A549 (cell line): ENCODE results near the gene TMEM214. TPM values are rescaled to one million over a fixed set of nuclear protein-coding genes. Genes with fewer than 3 reads are reported as not detected.

Experiments used
- ATAC-seq, 2 experiments: fragments of 200-7000 bp in 1 of 2; fragments of >200 bp in 1 of 2; cut with Nextera tagmentation in 1 of 2; cut with Tn5 transposase in 1 of 2; 3 replicates each; pipeline versions ENCODE4 v1.8.0 to v1.9.1; 2018 to 2020; ENCODE audit warnings: mild to moderate bottlenecking in 1 of 2, moderate library complexity in 1 of 2
- CTCF ChIA-PET: fragments of 300-600 bp; sonication (Branson Sonifier 250); formaldehyde crosslinking; extraction: SDS; loops from one replicate; lab custom pipeline; 2021; ENCODE audit warnings: antibody characterized with exemption, inconsistent platforms; lab: Yijun Ruan, JAX
- POLR2A ChIA-PET: fragments of 350-600 bp; formaldehyde crosslinking; extraction: SDS; loops from one replicate; lab custom pipeline; 2021; ENCODE audit warnings: antibody characterized with exemption, inconsistent platforms; lab: Yijun Ruan, JAX
- DNase-seq, 2 experiments: peaks; one replicate each; pipeline versions ENCODE4 v3.0.0 to v3.0.0-alpha.2; 2011 to 2016; ENCODE audit warnings: low read depth in 1 of 2, low spot score in 1 of 2
- FAIRE-seq: peaks from 2 replicates; lab custom pipeline; 2011; peaks lifted over from hg19 to GRCh38; lab: Jason Lieb, UNC
- H3K27ac ChIP-seq, 2 experiments: fragments of >200 bp; sonication (Bioruptor Twin); formaldehyde crosslinking; 3 replicates each; pipeline ENCODE4 v1.5.1; 2016 to 2017
- H3K4me1 ChIP-seq: fragments of >200 bp; sonication (Bioruptor Twin); formaldehyde crosslinking; 3 replicates; pipeline ENCODE4 v1.6.1; 2016
- H3K4me2 ChIP-seq: fragments of >200 bp; sonication (Bioruptor Twin); formaldehyde crosslinking; 3 replicates; pipeline ENCODE4 v1.6.1; 2016
- H3K4me3 ChIP-seq: fragments of >200 bp; sonication (Bioruptor Twin); formaldehyde crosslinking; 3 replicates; pipeline ENCODE4 v1.5.1; 2016
- H3K9me3 ChIP-seq: fragments of >200 bp; sonication (Bioruptor Twin); formaldehyde crosslinking; 3 replicates; pipeline ENCODE4 v1.6.1; 2016
- EHF ChIP-seq: fragments of 250-450 bp; sonication (Bioruptor Pico); IDR thresholded peaks from 2 replicates; pipeline ENCODE4 v1.5.0; 2020; ENCODE audit warnings: mild to moderate bottlenecking
- EHMT2 ChIP-seq: fragments of 200-600 bp; sonication (generic); IDR thresholded peaks from 2 replicates; pipeline ENCODE4 v1.6.1; 2016; ENCODE audit warnings: antibody characterized with exemption, low read depth, mild to moderate bottlenecking, moderate library complexity
- FOSB ChIP-seq: fragments of 250-450 bp; sonication (Bioruptor Pico); IDR thresholded peaks from 2 replicates; pipeline ENCODE4 v1.5.0; 2020; ENCODE audit warnings: mild to moderate bottlenecking, moderate library complexity
- FOXS1 ChIP-seq: fragments of 250-450 bp; sonication (Bioruptor Pico); IDR thresholded peaks from 2 replicates; pipeline ENCODE4 v1.5.0; 2020; ENCODE audit warnings: mild to moderate bottlenecking, moderate library complexity
- GATA3 ChIP-seq: IDR thresholded peaks from 2 replicates; pipeline ENCODE4 v1.6.1; 2012; ENCODE audit warnings: borderline replicate concordance
- HOXA7 ChIP-seq: fragments of 250-450 bp; sonication (Bioruptor Pico); IDR thresholded peaks from 2 replicates; pipeline ENCODE4 v1.5.0; 2020; ENCODE audit warnings: mild to moderate bottlenecking, moderate library complexity
- JUN ChIP-seq, 2 experiments: fragments of >200 bp; sonication (Bioruptor Twin); formaldehyde crosslinking; IDR thresholded peaks; 2 replicates in 1 of 2; 3 replicates in 1 of 2; pipeline ENCODE4 v1.6.1; 2016 to 2017
- JUNB ChIP-seq: fragments of >200 bp; sonication (Bioruptor Twin); formaldehyde crosslinking; IDR thresholded peaks from 2 replicates; pipeline ENCODE4 v1.6.1; 2016
- KDM1A ChIP-seq: fragments of 200-600 bp; sonication (generic); IDR thresholded peaks from 2 replicates; pipeline ENCODE4 v1.6.1; 2016; ENCODE audit warnings: low read depth, mild to moderate bottlenecking
- MAFK ChIP-seq: fragments of 450-650 bp; IDR thresholded peaks from 2 replicates; pipeline ENCODE4 v1.6.1; 2014; ENCODE audit not compliant: partially characterized antibody
- MYC ChIP-seq: IDR thresholded peaks from 2 replicates; pipeline ENCODE4 v1.6.1; 2012; ENCODE audit warnings: mild to moderate bottlenecking, inconsistent platforms, low read length, improper control_type of control experiment, borderline replicate concordance
- NPAS2 ChIP-seq: fragments of 250-450 bp; sonication (Bioruptor Pico); IDR thresholded peaks from 2 replicates; pipeline ENCODE4 v1.8.0; 2022; ENCODE audit warnings: mild to moderate bottlenecking, moderate library complexity, borderline replicate concordance
- PHF8 ChIP-seq: fragments of 200-600 bp; sonication (generic); IDR thresholded peaks from 2 replicates; pipeline ENCODE4 v1.6.1; 2016; ENCODE audit warnings: low read depth, mild to moderate bottlenecking, antibody characterized with exemption, moderate library complexity, borderline replicate concordance
- POLR2A ChIP-seq: IDR thresholded peaks from 2 replicates; pipeline ENCODE4 v1.6.1; 2012; ENCODE audit warnings: mild to moderate bottlenecking, low read length
- RAD21 ChIP-seq, 2 experiments: fragments of >200 bp in 1 of 2; sonication (Bioruptor Twin) in 1 of 2; formaldehyde crosslinking in 1 of 2; IDR thresholded peaks in 1 of 2; conservative IDR thresholded peaks in 1 of 2; 2 replicates in 1 of 2; 3 replicates in 1 of 2; pipeline ENCODE4 v1.6.1; 2012 to 2018; ENCODE audit warnings: inconsistent platforms in 1 of 2
- RNF2 ChIP-seq: fragments of 200-600 bp; sonication (generic); IDR thresholded peaks from 2 replicates; pipeline ENCODE4 v1.6.1; 2016; ENCODE audit warnings: low read depth, mild to moderate bottlenecking, antibody characterized with exemption, moderate library complexity, borderline replicate concordance
- ZNF302 ChIP-seq: fragments of 250-450 bp; sonication (Bioruptor Pico); IDR thresholded peaks from 2 replicates; pipeline ENCODE4 v1.9.0; 2021; ENCODE audit warnings: inconsistent platforms, mild to moderate bottlenecking, moderate library complexity
- WGBS: methylation state at CpG from one replicate; pipeline ENCODE4 v1.1.6; 2017; ENCODE audit errors: missing lambda C conversion rate; 5-methylcytosine and 5-hydroxymethylcytosine counted together
- polyA plus RNA-seq, 4 experiments: library from polyadenylated mRNA; depleted of rRNA in 3 of 4; stranded (reverse); fragments of >200 nt; fragmentation: RNase III in 1 of 4; extraction: RNeasy Plus Mini Kit Qiagen cat#74134 plus additional on column Dnase treatment in 1 of 4; gene quantifications; 2 replicates in 3 of 4; 3 replicates in 1 of 4; pipeline ENCODE4 v1.2.3, GENCODE V29; 2011 to 2017
- TF ChIP-seq, protein P1 (sequence below): fragments of 250-450 bp; sonication (Bioruptor Pico); IDR thresholded peaks from 2 replicates; pipeline ENCODE4 v1.5.0; 2020; ENCODE audit warnings: low read depth, mild to moderate bottlenecking, moderate library complexity
- TF ChIP-seq, protein P2 (sequence below): fragments of >200 bp; sonication (Bioruptor Twin); formaldehyde crosslinking; IDR thresholded peaks from 3 replicates; pipeline ENCODE4 v1.6.1; 2016
- TF ChIP-seq, protein P3 (sequence below): fragments of >200 bp; sonication (Bioruptor Twin); formaldehyde crosslinking; IDR thresholded peaks from 2 replicates; pipeline ENCODE4 v1.6.1; 2016
- TF ChIP-seq, protein P4 (sequence below): fragments of 200-600 bp; sonication (generic); IDR thresholded peaks from 2 replicates; pipeline ENCODE4 v1.6.1; 2016; ENCODE audit warnings: antibody characterized with exemption, mild to moderate bottlenecking, moderate library complexity
- TF ChIP-seq, protein P5 (sequence below): IDR thresholded peaks from 2 replicates; pipeline ENCODE4 v1.6.1; 2012; ENCODE audit warnings: low read depth, borderline replicate concordance
- TF ChIP-seq, protein P6 (sequence below): IDR thresholded peaks from 2 replicates; pipeline ENCODE4 v1.6.1; 2012
- TF ChIP-seq, protein P7 (sequence below): fragments of 150-350 bp; IDR thresholded peaks from 2 replicates; pipeline ENCODE4 v1.6.1; 2014; ENCODE audit warnings: low read depth, mild to moderate bottlenecking, low read length
- TF ChIP-seq, protein P8 (sequence below): fragments of >200 bp; sonication (Bioruptor Twin); formaldehyde crosslinking; IDR thresholded peaks from 3 replicates; pipeline ENCODE4 v1.5.1; 2016

Gene TMEM214
- polyA plus RNA-seq, 2 of the 4 experiments (the other 2 are of a cell fraction): 54.3 to 74.9 TPM

DNA sequence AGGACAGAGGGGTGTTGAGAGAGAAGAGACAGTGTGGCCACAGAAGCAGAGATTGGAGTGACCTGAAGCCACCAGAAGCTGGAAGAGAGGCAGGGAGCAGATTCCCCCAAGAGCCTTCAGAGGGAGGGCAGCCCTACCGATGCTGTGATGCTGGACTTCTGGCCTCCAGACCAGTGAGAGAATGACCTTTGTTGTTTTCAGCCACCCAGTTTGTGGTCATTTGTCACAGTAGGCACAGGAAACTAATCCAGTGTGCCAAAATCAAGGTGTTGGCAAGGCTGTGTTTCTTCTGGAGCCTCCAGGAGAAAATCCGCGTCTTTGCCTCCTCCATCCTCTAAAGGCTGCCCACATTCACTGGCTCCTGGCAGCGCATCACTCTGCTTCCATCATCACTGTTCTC is 47.0 kb upstream of the TMEM214 start:
- POLR2A ChIA-PET: no interaction called here
- Histone ChIP-seq H3K9me3 (no peaks in the 10 kb centered on the region), H3K4me1 (peaks cover 17% of the 10 kb centered on the region; the same call in 2 of the 3 replicates), H3K4me3 (no peak overlapping the region), H3K4me2 (no peak overlapping the region), H3K27ac (no peak overlapping the region)
- no peak for DNase-seq
- ATAC-seq: no peak
- FAIRE-seq: no peak
- 94% methylated on average over 4 of the region's 4 CpGs for WGBS
- TF ChIP-seq PHF8: no peak
- TF ChIP-seq RNF2: no peak
- TF ChIP-seq, protein P1, sequence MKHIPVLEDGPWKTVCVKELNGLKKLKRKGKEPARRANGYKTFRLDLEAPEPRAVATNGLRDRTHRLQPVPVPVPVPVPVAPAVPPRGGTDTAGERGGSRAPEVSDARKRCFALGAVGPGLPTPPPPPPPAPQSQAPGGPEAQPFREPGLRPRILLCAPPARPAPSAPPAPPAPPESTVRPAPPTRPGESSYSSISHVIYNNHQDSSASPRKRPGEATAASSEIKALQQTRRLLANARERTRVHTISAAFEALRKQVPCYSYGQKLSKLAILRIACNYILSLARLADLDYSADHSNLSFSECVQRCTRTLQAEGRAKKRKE (CRISPR knock-in tag): no peak
- TF ChIP-seq, protein P2, sequence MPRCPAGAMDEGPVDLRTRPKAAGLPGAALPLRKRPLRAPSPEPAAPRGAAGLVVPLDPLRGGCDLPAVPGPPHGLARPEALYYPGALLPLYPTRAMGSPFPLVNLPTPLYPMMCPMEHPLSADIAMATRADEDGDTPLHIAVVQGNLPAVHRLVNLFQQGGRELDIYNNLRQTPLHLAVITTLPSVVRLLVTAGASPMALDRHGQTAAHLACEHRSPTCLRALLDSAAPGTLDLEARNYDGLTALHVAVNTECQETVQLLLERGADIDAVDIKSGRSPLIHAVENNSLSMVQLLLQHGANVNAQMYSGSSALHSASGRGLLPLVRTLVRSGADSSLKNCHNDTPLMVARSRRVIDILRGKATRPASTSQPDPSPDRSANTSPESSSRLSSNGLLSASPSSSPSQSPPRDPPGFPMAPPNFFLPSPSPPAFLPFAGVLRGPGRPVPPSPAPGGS: no peak
- no peak for TF ChIP-seq MAFK
- TF ChIP-seq, protein P3, sequence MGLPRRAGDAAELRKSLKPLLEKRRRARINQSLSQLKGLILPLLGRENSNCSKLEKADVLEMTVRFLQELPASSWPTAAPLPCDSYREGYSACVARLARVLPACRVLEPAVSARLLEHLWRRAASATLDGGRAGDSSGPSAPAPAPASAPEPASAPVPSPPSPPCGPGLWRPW: no peak
- no peak for TF ChIP-seq FOXS1 (CRISPR knock-in tag)
- TF ChIP-seq, protein P4, sequence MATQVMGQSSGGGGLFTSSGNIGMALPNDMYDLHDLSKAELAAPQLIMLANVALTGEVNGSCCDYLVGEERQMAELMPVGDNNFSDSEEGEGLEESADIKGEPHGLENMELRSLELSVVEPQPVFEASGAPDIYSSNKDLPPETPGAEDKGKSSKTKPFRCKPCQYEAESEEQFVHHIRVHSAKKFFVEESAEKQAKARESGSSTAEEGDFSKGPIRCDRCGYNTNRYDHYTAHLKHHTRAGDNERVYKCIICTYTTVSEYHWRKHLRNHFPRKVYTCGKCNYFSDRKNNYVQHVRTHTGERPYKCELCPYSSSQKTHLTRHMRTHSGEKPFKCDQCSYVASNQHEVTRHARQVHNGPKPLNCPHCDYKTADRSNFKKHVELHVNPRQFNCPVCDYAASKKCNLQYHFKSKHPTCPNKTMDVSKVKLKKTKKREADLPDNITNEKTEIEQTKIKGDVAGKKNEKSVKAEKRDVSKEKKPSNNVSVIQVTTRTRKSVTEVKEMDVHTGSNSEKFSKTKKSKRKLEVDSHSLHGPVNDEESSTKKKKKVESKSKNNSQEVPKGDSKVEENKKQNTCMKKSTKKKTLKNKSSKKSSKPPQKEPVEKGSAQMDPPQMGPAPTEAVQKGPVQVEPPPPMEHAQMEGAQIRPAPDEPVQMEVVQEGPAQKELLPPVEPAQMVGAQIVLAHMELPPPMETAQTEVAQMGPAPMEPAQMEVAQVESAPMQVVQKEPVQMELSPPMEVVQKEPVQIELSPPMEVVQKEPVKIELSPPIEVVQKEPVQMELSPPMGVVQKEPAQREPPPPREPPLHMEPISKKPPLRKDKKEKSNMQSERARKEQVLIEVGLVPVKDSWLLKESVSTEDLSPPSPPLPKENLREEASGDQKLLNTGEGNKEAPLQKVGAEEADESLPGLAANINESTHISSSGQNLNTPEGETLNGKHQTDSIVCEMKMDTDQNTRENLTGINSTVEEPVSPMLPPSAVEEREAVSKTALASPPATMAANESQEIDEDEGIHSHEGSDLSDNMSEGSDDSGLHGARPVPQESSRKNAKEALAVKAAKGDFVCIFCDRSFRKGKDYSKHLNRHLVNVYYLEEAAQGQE: no peak
- TF ChIP-seq JUNB: no peak
- TF ChIP-seq, protein P5, sequence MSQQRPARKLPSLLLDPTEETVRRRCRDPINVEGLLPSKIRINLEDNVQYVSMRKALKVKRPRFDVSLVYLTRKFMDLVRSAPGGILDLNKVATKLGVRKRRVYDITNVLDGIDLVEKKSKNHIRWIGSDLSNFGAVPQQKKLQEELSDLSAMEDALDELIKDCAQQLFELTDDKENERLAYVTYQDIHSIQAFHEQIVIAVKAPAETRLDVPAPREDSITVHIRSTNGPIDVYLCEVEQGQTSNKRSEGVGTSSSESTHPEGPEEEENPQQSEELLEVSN: no peak
- TF ChIP-seq ZNF302 (CRISPR knock-in tag): no peak
- TF ChIP-seq RAD21 (conservative IDR thresholded peaks at IDR 0.05 in 1 of 2, IDR thresholded peaks at IDR 0.05 in 1 of 2): no peak
- TF ChIP-seq FOSB: no peak
- no peak for TF ChIP-seq MYC
- TF ChIP-seq POLR2A: no peak
- no peak for TF ChIP-seq EHF
- no peak for TF ChIP-seq KDM1A
- TF ChIP-seq, protein P6, sequence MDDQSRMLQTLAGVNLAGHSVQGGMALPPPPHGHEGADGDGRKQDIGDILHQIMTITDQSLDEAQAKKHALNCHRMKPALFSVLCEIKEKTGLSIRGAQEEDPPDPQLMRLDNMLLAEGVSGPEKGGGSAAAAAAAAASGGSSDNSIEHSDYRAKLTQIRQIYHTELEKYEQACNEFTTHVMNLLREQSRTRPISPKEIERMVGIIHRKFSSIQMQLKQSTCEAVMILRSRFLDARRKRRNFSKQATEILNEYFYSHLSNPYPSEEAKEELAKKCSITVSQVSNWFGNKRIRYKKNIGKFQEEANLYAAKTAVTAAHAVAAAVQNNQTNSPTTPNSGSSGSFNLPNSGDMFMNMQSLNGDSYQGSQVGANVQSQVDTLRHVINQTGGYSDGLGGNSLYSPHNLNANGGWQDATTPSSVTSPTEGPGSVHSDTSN: no peak
- CTCF ChIA-PET: interaction anchor here (0.8 to 9.9 kb wide), 6 partner anchors 14 to 32 kb away, joined by 3 to 74 read pairs (median 12); no protein-coding TSS in a partner anchor

DNA sequence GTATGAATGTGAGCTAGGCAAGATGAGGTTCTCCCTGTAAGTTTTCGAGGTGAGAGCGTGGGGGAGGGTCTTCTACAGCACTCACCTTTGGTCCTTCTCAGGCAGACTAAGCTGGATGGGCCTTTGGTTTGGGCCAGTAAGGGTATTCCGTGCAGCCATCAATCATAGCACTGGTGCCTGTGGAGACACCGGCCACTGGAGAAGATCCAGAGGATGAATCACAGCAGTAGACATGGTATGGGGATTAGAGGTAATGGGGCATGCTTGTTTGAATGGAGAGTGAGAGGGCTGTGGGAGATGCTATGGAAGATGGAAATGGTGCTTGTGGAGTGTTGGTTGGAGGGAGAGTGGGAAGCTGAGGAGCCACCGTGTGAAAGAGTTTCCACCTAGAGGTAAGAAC is 46.2 kb upstream of the TMEM214 start:
- no peak for DNase-seq
- ATAC-seq: no peak
- Histone ChIP-seq H3K4me1 (peaks cover 17% of the 10 kb centered on the region; the same call in 2 of the 3 replicates), H3K4me2 (no peak overlapping the region), H3K4me3 (no peak overlapping the region), H3K27ac (no peak overlapping the region), H3K9me3 (no peaks in the 10 kb centered on the region)
- POLR2A ChIA-PET: no interaction called here
- FAIRE-seq: no peak
- WGBS: 75% methylated on average over 5 of the region's 5 CpGs
- CTCF ChIA-PET: interaction anchor here (0.8 to 9.9 kb wide), 5 partner anchors 8 to 55 kb away, joined by 3 to 74 read pairs (median 19); no protein-coding TSS in a partner anchor
- no peak for TF ChIP-seq KDM1A
- TF ChIP-seq, protein P7, sequence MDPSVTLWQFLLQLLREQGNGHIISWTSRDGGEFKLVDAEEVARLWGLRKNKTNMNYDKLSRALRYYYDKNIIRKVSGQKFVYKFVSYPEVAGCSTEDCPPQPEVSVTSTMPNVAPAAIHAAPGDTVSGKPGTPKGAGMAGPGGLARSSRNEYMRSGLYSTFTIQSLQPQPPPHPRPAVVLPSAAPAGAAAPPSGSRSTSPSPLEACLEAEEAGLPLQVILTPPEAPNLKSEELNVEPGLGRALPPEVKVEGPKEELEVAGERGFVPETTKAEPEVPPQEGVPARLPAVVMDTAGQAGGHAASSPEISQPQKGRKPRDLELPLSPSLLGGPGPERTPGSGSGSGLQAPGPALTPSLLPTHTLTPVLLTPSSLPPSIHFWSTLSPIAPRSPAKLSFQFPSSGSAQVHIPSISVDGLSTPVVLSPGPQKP: no peak
- TF ChIP-seq, protein P8, sequence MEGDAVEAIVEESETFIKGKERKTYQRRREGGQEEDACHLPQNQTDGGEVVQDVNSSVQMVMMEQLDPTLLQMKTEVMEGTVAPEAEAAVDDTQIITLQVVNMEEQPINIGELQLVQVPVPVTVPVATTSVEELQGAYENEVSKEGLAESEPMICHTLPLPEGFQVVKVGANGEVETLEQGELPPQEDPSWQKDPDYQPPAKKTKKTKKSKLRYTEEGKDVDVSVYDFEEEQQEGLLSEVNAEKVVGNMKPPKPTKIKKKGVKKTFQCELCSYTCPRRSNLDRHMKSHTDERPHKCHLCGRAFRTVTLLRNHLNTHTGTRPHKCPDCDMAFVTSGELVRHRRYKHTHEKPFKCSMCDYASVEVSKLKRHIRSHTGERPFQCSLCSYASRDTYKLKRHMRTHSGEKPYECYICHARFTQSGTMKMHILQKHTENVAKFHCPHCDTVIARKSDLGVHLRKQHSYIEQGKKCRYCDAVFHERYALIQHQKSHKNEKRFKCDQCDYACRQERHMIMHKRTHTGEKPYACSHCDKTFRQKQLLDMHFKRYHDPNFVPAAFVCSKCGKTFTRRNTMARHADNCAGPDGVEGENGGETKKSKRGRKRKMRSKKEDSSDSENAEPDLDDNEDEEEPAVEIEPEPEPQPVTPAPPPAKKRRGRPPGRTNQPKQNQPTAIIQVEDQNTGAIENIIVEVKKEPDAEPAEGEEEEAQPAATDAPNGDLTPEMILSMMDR: no peak
- no peak for TF ChIP-seq GATA3
- TF ChIP-seq JUN (IDR thresholded peaks at IDR 0.05): no peak
- no peak for TF ChIP-seq EHMT2
- TF ChIP-seq HOXA7 (CRISPR knock-in tag): no peak
- TF ChIP-seq, protein P1 (CRISPR knock-in tag): no peak
- TF ChIP-seq NPAS2 (CRISPR knock-in tag): no peak
- TF ChIP-seq JUNB: no peak
